HG03439 (cell line): ENCODE data around the gene TOMM6.
A peak's percentile ranks its signal among the peaks of the same experiment; 100 is the strongest.
"Not testable (repeated sequence)": the region's sequence is repeated elsewhere in the genome, so short reads cannot be mapped to it uniquely, and the experiment has no call there.

Experiments
- ATAC-seq: cut with Tn5 transposase; IDR thresholded peaks from one replicate; pipeline ENCODE4 v1.9.1; 2021; ENCODE audit warnings: mild to moderate bottlenecking, moderate library complexity; ENCODE audit not compliant: unreplicated experiment

TOMM6 gene

GRCh38 chr6:41783106-41783780, 4.3 kb upstream of the TOMM6 start:
- ATAC-seq: no peak

- no peak for ATAC-seq
These were observed 2.8 kb upstream of the TOMM6 start for GRCh38 chr6:41784581-41785171.

- no peak for ATAC-seq
These were observed 2.2 kb upstream of the TOMM6 start for GRCh38 chr6:41785254-41785653.

- ATAC-seq: no peak
These were observed 1.6 kb upstream of the TOMM6 start for GRCh38 chr6:41785689-41786450.

- ATAC-seq: peak; percentile 47
These were observed 859 bp upstream of the TOMM6 start for GRCh38 chr6:41786451-41787218.

GRCh38 chr6:41789390-41789724, 1.9 kb downstream of the TOMM6 start:
- ATAC-seq: no peak

GRCh38 chr6:41790045-41790444, 2.6 kb downstream of the TOMM6 start:
- no peak for ATAC-seq

- ATAC-seq: no peak
These were observed 3.8 kb downstream of the TOMM6 start for GRCh38 chr6:41791305-41791704.

GRCh38 chr6:41791984-41792383, 4.5 kb downstream of the TOMM6 start:
- no peak for ATAC-seq

- no peak for ATAC-seq
These were observed 9.0 kb downstream of the TOMM6 start for GRCh38 chr6:41796474-41796873.

GRCh38 chr6:41798901-41799558, 11.5 kb downstream of the TOMM6 start:
- no peak for ATAC-seq

GRCh38 chr6:41799559-41799911, 12.0 kb downstream of the TOMM6 start:
- no peak for ATAC-seq

GRCh38 chr6:41801380-41801779, 13.9 kb downstream of the TOMM6 start:
- ATAC-seq: no peak

- ATAC-seq: no peak
These were observed 18.6 kb downstream of the TOMM6 start for GRCh38 chr6:41805830-41806774.

- ATAC-seq: no peak
These were observed 23.6 kb downstream of the TOMM6 start for GRCh38 chr6:41811095-41811494.

GRCh38 chr6:41811946-41812345, 24.5 kb downstream of the TOMM6 start:
- not testable (repeated sequence) for ATAC-seq

- no peak for ATAC-seq
These were observed 26.0 kb downstream of the TOMM6 start for GRCh38 chr6:41813469-41813868.

GRCh38 chr6:41813956-41814355, 26.5 kb downstream of the TOMM6 start:
- ATAC-seq: no peak

- no peak for ATAC-seq
These were observed 27.1 kb downstream of the TOMM6 start for GRCh38 chr6:41814629-41815028.

GRCh38 chr6:41815587-41815986, 28.1 kb downstream of the TOMM6 start:
- ATAC-seq: no peak
